Neural cell (in vitro differentiated cells): ENCODE measurements around the gene KRT10.

Experiments used
- EP300 ChIP-seq: fragments of 450-650 bp; conservative IDR thresholded peaks from 2 replicates; pipeline ENCODE4 v1.6.1; 2014; ENCODE audit warnings: antibody characterized with exemption, mild to moderate bottlenecking, moderate library complexity; ENCODE audit not compliant: poor library complexity, severe bottlenecking
- EZH2 ChIP-seq: fragments of 200-600, 300-800 bp; shearing (Covaris generic), sonication (generic); IDR thresholded peaks from 2 replicates; pipeline ENCODE4 v1.6.1; 2014; ENCODE audit warnings: antibody characterized with exemption, low read length, borderline replicate concordance, mild to moderate bottlenecking; ENCODE audit not compliant: insufficient read depth, poor library complexity, severe bottlenecking
- MXI1 ChIP-seq: fragments of 450-650 bp; conservative IDR thresholded peaks from 2 replicates; pipeline ENCODE4 v1.6.1; 2014; ENCODE audit warnings: antibody characterized with exemption, mild to moderate bottlenecking; ENCODE audit not compliant: poor library complexity, severe bottlenecking
- POLR2AphosphoS5 ChIP-seq: IDR thresholded peaks from 2 replicates; pipeline ENCODE4 v1.6.1; 2012
- RAD21 ChIP-seq: fragments of 450-650 bp; conservative IDR thresholded peaks from 2 replicates; pipeline ENCODE4 v1.6.1; 2014; ENCODE audit warnings: antibody characterized with exemption, mild to moderate bottlenecking, moderate library complexity
- SMC3 ChIP-seq: fragments of 450-650 bp; conservative IDR thresholded peaks from 2 replicates; pipeline ENCODE4 v1.6.1; 2014; ENCODE audit warnings: antibody characterized with exemption, mild to moderate bottlenecking, moderate library complexity; ENCODE audit not compliant: poor library complexity
- TAF1 ChIP-seq: IDR thresholded peaks from 2 replicates; pipeline ENCODE4 v1.6.1; 2012; ENCODE audit warnings: low read depth
- TF ChIP-seq, protein P1 (sequence below): fragments of 450-650 bp; IDR thresholded peaks from 2 replicates; pipeline ENCODE4 v1.5.1; 2014; ENCODE audit warnings: antibody characterized with exemption, mild to moderate bottlenecking, moderate library complexity; ENCODE audit not compliant: poor library complexity, severe bottlenecking
- TF ChIP-seq, protein P2 (sequence below): IDR thresholded peaks from 2 replicates; pipeline ENCODE4 v1.6.1; 2012; ENCODE audit warnings: borderline replicate concordance

DNA sequence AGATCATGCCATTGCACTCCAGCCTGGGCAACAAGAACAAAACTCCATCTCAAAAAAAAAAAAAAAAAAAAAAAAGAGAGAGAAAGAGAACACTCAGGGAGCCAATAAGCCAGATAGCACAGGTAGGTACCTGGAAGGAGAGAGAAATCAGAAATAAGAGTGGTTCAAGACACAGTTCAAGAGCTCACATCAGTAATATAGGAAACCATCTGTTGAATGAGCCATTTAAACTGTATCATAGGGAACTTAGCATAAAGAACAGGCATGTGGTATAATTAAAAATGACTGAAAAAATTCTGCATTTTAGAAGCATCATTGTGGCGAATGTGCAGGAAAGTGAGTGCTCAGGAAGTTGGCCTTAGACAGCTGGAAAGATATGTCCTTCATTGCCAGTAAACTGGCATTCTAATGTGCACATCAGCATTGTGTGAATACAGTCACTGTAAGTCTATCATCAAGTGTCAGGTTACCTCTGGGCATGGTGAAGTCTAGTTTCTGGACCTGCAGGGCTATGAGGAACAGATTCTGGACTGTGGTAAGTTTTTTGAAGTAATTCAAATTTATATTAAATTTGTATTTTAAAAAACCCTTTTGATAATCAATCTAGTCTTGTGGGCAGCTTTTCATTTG is 24.2 kb upstream of the KRT10 start:
- TF ChIP-seq MXI1 (no peak), RAD21 (no peak), POLR2AphosphoS5 (no peak), EZH2 (no peak), EP300 (no peak), TAF1 (no peak), SMC3 (no peak)
- TF ChIP-seq, protein P1, sequence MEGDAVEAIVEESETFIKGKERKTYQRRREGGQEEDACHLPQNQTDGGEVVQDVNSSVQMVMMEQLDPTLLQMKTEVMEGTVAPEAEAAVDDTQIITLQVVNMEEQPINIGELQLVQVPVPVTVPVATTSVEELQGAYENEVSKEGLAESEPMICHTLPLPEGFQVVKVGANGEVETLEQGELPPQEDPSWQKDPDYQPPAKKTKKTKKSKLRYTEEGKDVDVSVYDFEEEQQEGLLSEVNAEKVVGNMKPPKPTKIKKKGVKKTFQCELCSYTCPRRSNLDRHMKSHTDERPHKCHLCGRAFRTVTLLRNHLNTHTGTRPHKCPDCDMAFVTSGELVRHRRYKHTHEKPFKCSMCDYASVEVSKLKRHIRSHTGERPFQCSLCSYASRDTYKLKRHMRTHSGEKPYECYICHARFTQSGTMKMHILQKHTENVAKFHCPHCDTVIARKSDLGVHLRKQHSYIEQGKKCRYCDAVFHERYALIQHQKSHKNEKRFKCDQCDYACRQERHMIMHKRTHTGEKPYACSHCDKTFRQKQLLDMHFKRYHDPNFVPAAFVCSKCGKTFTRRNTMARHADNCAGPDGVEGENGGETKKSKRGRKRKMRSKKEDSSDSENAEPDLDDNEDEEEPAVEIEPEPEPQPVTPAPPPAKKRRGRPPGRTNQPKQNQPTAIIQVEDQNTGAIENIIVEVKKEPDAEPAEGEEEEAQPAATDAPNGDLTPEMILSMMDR, result no peak
- TF ChIP-seq, protein P2, sequence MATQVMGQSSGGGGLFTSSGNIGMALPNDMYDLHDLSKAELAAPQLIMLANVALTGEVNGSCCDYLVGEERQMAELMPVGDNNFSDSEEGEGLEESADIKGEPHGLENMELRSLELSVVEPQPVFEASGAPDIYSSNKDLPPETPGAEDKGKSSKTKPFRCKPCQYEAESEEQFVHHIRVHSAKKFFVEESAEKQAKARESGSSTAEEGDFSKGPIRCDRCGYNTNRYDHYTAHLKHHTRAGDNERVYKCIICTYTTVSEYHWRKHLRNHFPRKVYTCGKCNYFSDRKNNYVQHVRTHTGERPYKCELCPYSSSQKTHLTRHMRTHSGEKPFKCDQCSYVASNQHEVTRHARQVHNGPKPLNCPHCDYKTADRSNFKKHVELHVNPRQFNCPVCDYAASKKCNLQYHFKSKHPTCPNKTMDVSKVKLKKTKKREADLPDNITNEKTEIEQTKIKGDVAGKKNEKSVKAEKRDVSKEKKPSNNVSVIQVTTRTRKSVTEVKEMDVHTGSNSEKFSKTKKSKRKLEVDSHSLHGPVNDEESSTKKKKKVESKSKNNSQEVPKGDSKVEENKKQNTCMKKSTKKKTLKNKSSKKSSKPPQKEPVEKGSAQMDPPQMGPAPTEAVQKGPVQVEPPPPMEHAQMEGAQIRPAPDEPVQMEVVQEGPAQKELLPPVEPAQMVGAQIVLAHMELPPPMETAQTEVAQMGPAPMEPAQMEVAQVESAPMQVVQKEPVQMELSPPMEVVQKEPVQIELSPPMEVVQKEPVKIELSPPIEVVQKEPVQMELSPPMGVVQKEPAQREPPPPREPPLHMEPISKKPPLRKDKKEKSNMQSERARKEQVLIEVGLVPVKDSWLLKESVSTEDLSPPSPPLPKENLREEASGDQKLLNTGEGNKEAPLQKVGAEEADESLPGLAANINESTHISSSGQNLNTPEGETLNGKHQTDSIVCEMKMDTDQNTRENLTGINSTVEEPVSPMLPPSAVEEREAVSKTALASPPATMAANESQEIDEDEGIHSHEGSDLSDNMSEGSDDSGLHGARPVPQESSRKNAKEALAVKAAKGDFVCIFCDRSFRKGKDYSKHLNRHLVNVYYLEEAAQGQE, result no peak
